ENCODE results near the gene SLC9A9. TPM values are rescaled to one million over a fixed set of nuclear protein-coding genes. Genes with fewer than 3 reads are reported as not detected.

The SLC9A9 gene
- total and polyA plus RNA-seq, 2 donors from 2014 or later, result 3.7 to 16.5 TPM

GRCh38 chr3:143349455-143349854 lies 498.8 kb downstream of the SLC9A9 start:
- Histone ChIP-seq H3K4me1 (ENCODE audit: control insufficient read depth in 2 of 3, insufficient read depth in 2 of 3, low read depth in 1 of 3, low read length in 3 of 3) (no peaks in the 10 kb centered on the region), H3K4me3 (ENCODE audit: low read length in 3 of 3) (no peak overlapping the region), H3K27me3 (ENCODE audit: control insufficient read depth, insufficient read depth, low read length) (no peaks in the 10 kb centered on the region), H3K27ac (ENCODE audit: low read depth in 2 of 2, low read length in 2 of 2) (no peak overlapping the region), H3K36me3 (ENCODE audit: control insufficient read depth in 2 of 3, insufficient read depth in 3 of 3, low read length in 3 of 3) (no peaks in the 10 kb centered on the region), H3K9me3 (ENCODE audit: control insufficient read depth in 2 of 3, insufficient read depth in 1 of 3, low read length in 3 of 3) (no peaks in the 10 kb centered on the region), H3K9ac (ENCODE audit: low read length in 3 of 3) (no peak overlapping the region)
- FAIRE-seq (no peak), DNase-seq (no peak)
- no peak for TF ChIP-seq CTCF (IDR thresholded peaks at IDR 0.05; ENCODE audit: borderline replicate concordance, extremely low read depth, insufficient read depth)
- intact Hi-C loops (cut with DNase I), result no loop called here

GRCh38 chr3:143348486-143349327 lies 499.6 kb downstream of the SLC9A9 start:
- Histone ChIP-seq H3K9me3 (ENCODE audit: control insufficient read depth in 2 of 3, insufficient read depth in 1 of 3, low read length in 3 of 3) (no peaks in the 10 kb centered on the region), H3K36me3 (ENCODE audit: control insufficient read depth in 2 of 3, insufficient read depth in 3 of 3, low read length in 3 of 3) (no peaks in the 10 kb centered on the region), H3K4me1 (ENCODE audit: control insufficient read depth in 2 of 3, insufficient read depth in 2 of 3, low read depth in 1 of 3, low read length in 3 of 3) (no peaks in the 10 kb centered on the region), H3K9ac (ENCODE audit: low read length in 3 of 3) (no peak overlapping the region), H3K27me3 (ENCODE audit: control insufficient read depth, insufficient read depth, low read length) (no peaks in the 10 kb centered on the region), H3K4me3 (ENCODE audit: low read length in 3 of 3) (no peak overlapping the region), H3K27ac (ENCODE audit: low read depth in 2 of 2, low read length in 2 of 2) (no peak overlapping the region)
- DNase-seq (no peak), FAIRE-seq (no peak)
- no peak for TF ChIP-seq CTCF (IDR thresholded peaks at IDR 0.05; ENCODE audit: borderline replicate concordance, extremely low read depth, insufficient read depth)
- intact Hi-C loops (cut with DNase I), result no loop called here

- FAIRE-seq (no peak), DNase-seq (no peak)
- H3K27me3 ChIP-seq (ENCODE audit: control insufficient read depth, insufficient read depth, low read length), result no peaks in the 10 kb centered on the region
- no peak overlapping the region for H3K9ac ChIP-seq (ENCODE audit: low read length in 3 of 3)
- H3K4me3 ChIP-seq (ENCODE audit: low read length in 3 of 3), result no peak overlapping the region
- no peaks in the 10 kb centered on the region for H3K36me3 ChIP-seq (ENCODE audit: control insufficient read depth in 2 of 3, insufficient read depth in 3 of 3, low read length in 3 of 3)
- intact Hi-C loops (cut with DNase I), result no loop called here
- no peaks in the 10 kb centered on the region for H3K9me3 ChIP-seq (ENCODE audit: control insufficient read depth in 2 of 3, insufficient read depth in 1 of 3, low read length in 3 of 3)
- H3K27ac ChIP-seq (ENCODE audit: low read depth in 2 of 2, low read length in 2 of 2), result no peak overlapping the region
- H3K4me1 ChIP-seq (ENCODE audit: control insufficient read depth in 2 of 3, insufficient read depth in 2 of 3, low read depth in 1 of 3, low read length in 3 of 3), result no peaks in the 10 kb centered on the region
- no peak for TF ChIP-seq CTCF (IDR thresholded peaks at IDR 0.05; ENCODE audit: borderline replicate concordance, extremely low read depth, insufficient read depth)
Observed at GRCh38 chr3:143344516-143345165, 503.6 kb downstream of the SLC9A9 start.
